DND-41 (cell line): ENCODE data around the gene SH2D1B.

Experiments
- ATAC-seq: fragments of 200-7000 bp; cut with Tn5 transposase; 3 replicates; pipeline ENCODE4 v1.9.1; 2021; ENCODE audit warnings: low read depth; ENCODE audit not compliant: insufficient read depth
- DNase-seq: peaks from one replicate; pipeline ENCODE4 v3.0.0-alpha.2; 2020
- H2AFZ ChIP-seq: 2 replicates; pipeline ENCODE4 v1.6.0; 2012; ENCODE audit warnings: low read depth, low read length
- H3K27ac ChIP-seq: 2 replicates; pipeline ENCODE4 v1.5.1; 2012; ENCODE audit warnings: low read length, inconsistent platforms
- H3K27me3 ChIP-seq: fragments of 200-600 bp; sonication (generic); 2 replicates; pipeline ENCODE4 v1.6.0; 2012; ENCODE audit warnings: low read length, mild to moderate bottlenecking, inconsistent platforms; ENCODE audit not compliant: insufficient read depth, poor library complexity
- H3K36me3 ChIP-seq: 2 replicates; pipeline ENCODE4 v1.5.1; 2012; ENCODE audit warnings: low read length, inconsistent platforms; ENCODE audit not compliant: insufficient read depth
- H3K4me1 ChIP-seq: 2 replicates; pipeline ENCODE4 v1.5.1; 2012; ENCODE audit warnings: mild to moderate bottlenecking, low read length; ENCODE audit not compliant: insufficient read depth
- H3K4me2 ChIP-seq: 2 replicates; pipeline ENCODE4 v1.6.0; 2012; ENCODE audit warnings: mild to moderate bottlenecking, moderate library complexity, low read length, inconsistent platforms; ENCODE audit not compliant: insufficient read depth
- H3K4me3 ChIP-seq, 2 experiments: fragments of 200-600 bp in 1 of 2; shearing (Covaris generic) in 1 of 2; 2 replicates each; pipeline ENCODE4 v1.5.1; 2012 to 2016; ENCODE audit warnings: inconsistent platforms in 2 of 2, low read length in 2 of 2, mild to moderate bottlenecking in 2 of 2, low read depth in 1 of 2, moderate library complexity in 1 of 2
- H3K79me2 ChIP-seq: 2 replicates; pipeline ENCODE4 v1.6.0; 2012; ENCODE audit warnings: low read length, inconsistent platforms; ENCODE audit not compliant: insufficient read depth
- H3K9ac ChIP-seq: 2 replicates; pipeline ENCODE4 v1.6.0; 2012; ENCODE audit warnings: low read depth, mild to moderate bottlenecking, inconsistent platforms, low read length, moderate library complexity
- H3K9me3 ChIP-seq: 2 replicates; pipeline ENCODE4 v1.5.1; 2012; ENCODE audit warnings: low read length, moderate library complexity, mild to moderate bottlenecking, inconsistent platforms; ENCODE audit not compliant: insufficient read depth, severe bottlenecking
- H4K20me1 ChIP-seq: 2 replicates; pipeline ENCODE4 v1.6.0; 2012; ENCODE audit warnings: low read length; ENCODE audit not compliant: insufficient read depth
- CTCF ChIP-seq: IDR thresholded peaks from 2 replicates; pipeline ENCODE4 v1.5.1; 2012; ENCODE audit warnings: borderline replicate concordance, low read length, moderate library complexity, mild to moderate bottlenecking; ENCODE audit not compliant: poor library complexity, severe bottlenecking; ENCODE audit errors: extremely low read depth
- EZH2 ChIP-seq: IDR thresholded peaks from 3 replicates; pipeline ENCODE4 v1.6.1; 2012; ENCODE audit warnings: borderline replicate concordance, low read depth, mild to moderate bottlenecking, moderate library complexity, low read length, inconsistent platforms; ENCODE audit not compliant: severe bottlenecking

SH2D1B gene

DNA sequence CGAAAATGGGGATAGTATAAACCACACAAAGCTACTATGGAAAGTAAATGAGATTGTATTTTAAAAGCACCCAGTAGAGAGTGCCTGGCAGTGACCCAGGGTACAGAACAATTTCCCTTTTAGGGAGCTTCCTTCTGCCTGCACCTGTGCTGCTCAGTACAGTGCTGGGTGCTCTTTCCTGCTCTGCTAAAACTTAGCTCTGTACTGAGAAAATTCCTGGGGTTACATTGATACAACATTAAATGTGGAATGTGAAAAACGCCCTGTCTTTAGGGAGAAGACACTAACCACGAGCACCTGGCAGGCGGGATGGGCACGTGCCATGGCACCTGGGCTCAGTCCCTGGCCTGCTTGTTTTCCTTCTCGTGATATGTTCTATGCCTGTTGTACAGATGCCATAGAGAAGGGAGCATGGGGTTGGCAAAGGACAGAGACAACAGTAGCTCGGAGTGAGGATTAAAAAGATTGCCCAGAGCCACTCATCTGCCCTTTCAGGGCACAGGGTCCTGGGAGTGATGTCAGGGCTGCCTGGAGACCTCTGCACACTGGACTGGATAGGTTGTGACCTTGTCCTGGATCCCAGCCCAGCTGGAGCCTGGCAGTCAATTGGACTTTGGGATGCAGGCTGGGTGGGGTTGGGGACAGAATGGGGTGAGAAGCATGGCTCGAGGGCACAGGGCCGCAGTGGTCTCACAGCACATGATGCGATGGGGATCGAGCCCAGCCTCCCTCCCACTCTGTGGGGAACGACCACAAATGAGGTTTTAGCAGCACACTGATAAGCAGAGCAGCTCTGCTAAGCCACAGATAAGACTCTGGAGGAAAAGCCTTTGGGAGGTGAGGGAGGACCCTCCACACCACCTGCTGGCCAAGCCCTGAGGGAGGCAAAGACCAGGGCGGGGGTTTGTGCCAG, 39.5 kb downstream of the SH2D1B start:
- Histone ChIP-seq H2AFZ (no peak overlapping the region), H3K27ac (no peak overlapping the region), H3K4me3 (no peak overlapping the region), H3K9me3 (no peaks in the 10 kb centered on the region), H3K79me2 (no peaks in the 10 kb centered on the region), H4K20me1 (no peaks in the 10 kb centered on the region), H3K9ac (no peak overlapping the region), H3K27me3 (peaks cover 7% of the 10 kb centered on the region), H3K36me3 (no peaks in the 10 kb centered on the region), H3K4me2 (no peak overlapping the region), H3K4me1 (no peaks in the 10 kb centered on the region)
- DNase-seq (no peak), ATAC-seq (no peak)
- TF ChIP-seq EZH2 (no peak), CTCF (no peak)

- TF ChIP-seq EZH2: no peak
- H3K4me1 ChIP-seq: no peaks in the 10 kb centered on the region
- H3K79me2 ChIP-seq: no peaks in the 10 kb centered on the region
- no peak overlapping the region for H2AFZ ChIP-seq
- H3K36me3 ChIP-seq: no peaks in the 10 kb centered on the region
- H3K27ac ChIP-seq: no peak overlapping the region
- H3K9ac ChIP-seq: no peak overlapping the region
- ATAC-seq (no peak), DNase-seq (no peak)
- H4K20me1 ChIP-seq: no peaks in the 10 kb centered on the region
- no peaks in the 10 kb centered on the region for H3K9me3 ChIP-seq
- no peak overlapping the region for H3K4me2 ChIP-seq
- peaks cover 2% of the 10 kb centered on the region for H3K27me3 ChIP-seq
- H3K4me3 ChIP-seq: no peak overlapping the region
These were observed 40.3 kb downstream of the SH2D1B start for GRCh38 chr1:162371611-162372010.

GRCh38 chr1:162370721-162371120, 41.2 kb downstream of the SH2D1B start:
- Histone ChIP-seq H3K27me3 (no peaks in the 10 kb centered on the region), H3K4me3 (no peak overlapping the region), H3K9ac (no peak overlapping the region), H4K20me1 (no peaks in the 10 kb centered on the region; the same call in 1 of the 2 replicates), H3K79me2 (no peaks in the 10 kb centered on the region), H3K36me3 (no peaks in the 10 kb centered on the region), H3K27ac (no peak overlapping the region), H3K4me2 (no peak overlapping the region), H3K4me1 (no peaks in the 10 kb centered on the region), H3K9me3 (no peaks in the 10 kb centered on the region), H2AFZ (no peak overlapping the region)
- DNase-seq (no peak), ATAC-seq (no peak)
- TF ChIP-seq CTCF: no peak
- no peak for TF ChIP-seq EZH2

DNA sequence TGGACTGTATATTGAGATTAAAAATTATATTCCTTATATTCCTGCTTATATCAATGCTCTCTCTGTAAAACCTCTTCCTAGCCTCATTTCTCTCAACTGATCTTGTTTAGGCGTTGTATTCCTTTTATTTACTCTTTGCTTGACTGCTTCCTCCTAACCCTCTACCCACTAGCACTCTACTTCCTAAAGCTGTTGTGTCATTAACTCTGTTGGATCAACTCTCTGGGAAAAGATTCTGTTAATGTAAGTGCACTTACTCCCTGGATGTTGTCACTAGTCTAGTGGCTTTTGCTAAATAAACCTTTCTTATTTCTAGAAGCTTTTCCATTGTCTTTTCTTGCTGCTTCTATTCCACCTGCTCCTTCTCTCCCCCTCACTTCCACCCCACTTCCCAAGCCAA, 41.8 kb downstream of the SH2D1B start:
- H2AFZ ChIP-seq: no peak overlapping the region
- TF ChIP-seq CTCF (no peak), EZH2 (no peak)
- H3K27ac ChIP-seq: no peak overlapping the region
- no peak overlapping the region for H3K4me3 ChIP-seq
- no peaks in the 10 kb centered on the region for H3K36me3 ChIP-seq
- no peaks in the 10 kb centered on the region for H3K27me3 ChIP-seq
- H3K9me3 ChIP-seq: no peaks in the 10 kb centered on the region
- no peaks in the 10 kb centered on the region; the same call in 1 of the 2 replicates for H4K20me1 ChIP-seq
- no peaks in the 10 kb centered on the region for H3K4me1 ChIP-seq
- ATAC-seq (no peak), DNase-seq (no peak)
- no peak overlapping the region for H3K9ac ChIP-seq
- H3K4me2 ChIP-seq: no peak overlapping the region
- H3K79me2 ChIP-seq: no peaks in the 10 kb centered on the region
